HepG2 (cell line): ENCODE results near the gene CYSRT1. TPM values are rescaled to one million over a fixed set of nuclear protein-coding genes. Genes with fewer than 3 reads are reported as not detected.

Experiments used
- ARNT ChIP-seq: fragments of 450-650 bp; IDR thresholded peaks from 2 replicates; pipeline ENCODE4 v1.6.1; 2017
- CCDC6 ChIP-seq: sonication (generic); formaldehyde crosslinking; IDR thresholded peaks from 2 replicates; pipeline ENCODE4 v1.8.1; 2022; ENCODE audit warnings: mild to moderate bottlenecking, missing genetic modification reagents, moderate library complexity
- GATAD1 ChIP-seq: IDR thresholded peaks from 2 replicates; pipeline ENCODE4 v1.6.1; 2016; ENCODE audit warnings: missing genetic modification reagents, missing compliant biosample characterization
- HMGXB3 ChIP-seq: sonication (generic); formaldehyde crosslinking; IDR thresholded peaks from 2 replicates; pipeline ENCODE4 v1.4.0; 2020; ENCODE audit warnings: missing genetic modification reagents, borderline replicate concordance
- HNF1A ChIP-seq, 2 experiments: sonication (generic) in 1 of 2; formaldehyde crosslinking in 1 of 2; IDR thresholded peaks; 2 replicates each; pipeline versions ENCODE4 v1.4.0 to v1.6.1; 2016 to 2020; ENCODE audit warnings: borderline replicate concordance in 1 of 2, low read depth in 1 of 2, mild to moderate bottlenecking in 1 of 2, missing genetic modification reagents in 1 of 2
- MAF1 ChIP-seq: sonication (generic); formaldehyde crosslinking; IDR thresholded peaks from 2 replicates; pipeline ENCODE4 v1.5.0; 2020; ENCODE audit warnings: missing genetic modification reagents, borderline replicate concordance
- MXD4 ChIP-seq: IDR thresholded peaks from 2 replicates; pipeline ENCODE4 v1.6.1; 2016; ENCODE audit warnings: mild to moderate bottlenecking, missing biosample characterization, missing genetic modification reagents
- NPAS2 ChIP-seq: sonication (generic); formaldehyde crosslinking; IDR thresholded peaks from 2 replicates; pipeline ENCODE4 v1.8.0; 2022; ENCODE audit warnings: mild to moderate bottlenecking, missing genetic modification reagents, borderline replicate concordance
- SRY ChIP-seq: sonication (generic); formaldehyde crosslinking; IDR thresholded peaks from 2 replicates; pipeline ENCODE4 v1.8.0; 2022; ENCODE audit warnings: mild to moderate bottlenecking, missing genetic modification reagents
- STAG1 ChIP-seq: sonication (generic); formaldehyde crosslinking; IDR thresholded peaks from 2 replicates; pipeline ENCODE4 v1.4.0; 2020; ENCODE audit warnings: missing genetic modification reagents
- XBP1 ChIP-seq: sonication (generic); formaldehyde crosslinking; IDR thresholded peaks from 2 replicates; pipeline ENCODE4 v1.5.0; 2020; ENCODE audit warnings: missing genetic modification reagents
- ZBTB43 ChIP-seq: sonication (generic); formaldehyde crosslinking; conservative IDR thresholded peaks from 2 replicates; pipeline ENCODE4 v1.4.0; 2020; ENCODE audit warnings: missing genetic modification reagents
- ZMAT5 ChIP-seq: sonication (generic); formaldehyde crosslinking; IDR thresholded peaks from 2 replicates; pipeline ENCODE4 v1.5.0; 2020; ENCODE audit warnings: mild to moderate bottlenecking, low read depth, missing genetic modification reagents, borderline replicate concordance
- ZNF274 ChIP-seq: sonication (generic); formaldehyde crosslinking; IDR thresholded peaks from 2 replicates; pipeline ENCODE4 v1.5.1; 2020; ENCODE audit warnings: mild to moderate bottlenecking, missing genetic modification reagents
- ZNF30 ChIP-seq: sonication (generic); formaldehyde crosslinking; IDR thresholded peaks from 2 replicates; pipeline ENCODE4 v1.5.0; 2020; ENCODE audit warnings: mild to moderate bottlenecking, missing genetic modification reagents
- ZNF382 ChIP-seq: sonication (generic); formaldehyde crosslinking; IDR thresholded peaks from 2 replicates; pipeline ENCODE4 v1.5.0; 2020; ENCODE audit warnings: missing genetic modification reagents, mild to moderate bottlenecking, borderline replicate concordance
- polyA plus RNA-seq, 8 experiments: library from polyadenylated mRNA; depleted of rRNA in 3 of 8; stranded (reverse) in 7 of 8; unstranded in 1 of 8; fragments of >200 nt; fragmentation: Illumina TruSeq in 4 of 8; extraction: Trizol in 4 of 8; gene quantifications; 2 replicates each; pipeline versions ENCODE4 v1.2.1 to v1.2.3, GENCODE V29; 2011 to 2016; ENCODE audit warnings: low read depth in 4 of 8, missing spikeins in 1 of 8, mixed read lengths in 1 of 8; ENCODE audit not compliant: insufficient read depth in 1 of 8
- total RNA-seq, 5 experiments: library from RNA; depleted of rRNA; stranded (reverse); fragments of >200 nt; fragmentation: Illumina TruSeq; extraction: Trizol; gene quantifications; 2 replicates each; pipeline ENCODE4 v1.2.3, GENCODE V29; 2016; ENCODE audit warnings: low read depth in 1 of 5
- TF ChIP-seq, protein P1 (sequence below): sonication (generic); formaldehyde crosslinking; conservative IDR thresholded peaks from 2 replicates; pipeline ENCODE4 v1.5.0; 2020; ENCODE audit warnings: missing genetic modification reagents

Gene CYSRT1
- total and polyA plus RNA-seq, 2 of the 13 experiments (the other 11 are each of a cell fraction or from before 2014, with no cell fraction given), result 1.5 to 2.1 TPM

- TF ChIP-seq MXD4 (CRISPR knock-in tag) (peak; percentile 72; the same call in 1 of the 2 replicates), HMGXB3 (CRISPR knock-in tag) (no peak), SRY (CRISPR knock-in tag) (peak; percentile 53; the same call in 1 of the 2 replicates), STAG1 (CRISPR knock-in tag) (no peak), ARNT (no peak), ZNF274 (CRISPR knock-in tag) (peak; percentile 66; the same call in 1 of the 2 replicates), NPAS2 (CRISPR knock-in tag) (no peak), MAF1 (CRISPR knock-in tag) (no peak), ZBTB43 (CRISPR knock-in tag) (no peak), HNF1A (IDR thresholded peaks at IDR 0.05; ENCODE audit: low read depth) (no peak), HNF1A (CRISPR knock-in tag; IDR thresholded peaks at IDR 0.05; ENCODE audit: borderline replicate concordance) (peak; percentile 2; the same call in 1 of the 2 replicates), ZMAT5 (CRISPR knock-in tag) (no peak), ZNF382 (CRISPR knock-in tag) (no peak), ZNF30 (CRISPR knock-in tag) (no peak), GATAD1 (CRISPR knock-in tag) (peak; percentile 73), XBP1 (CRISPR knock-in tag) (no peak), CCDC6 (CRISPR knock-in tag) (no peak)
- TF ChIP-seq, protein P1, sequence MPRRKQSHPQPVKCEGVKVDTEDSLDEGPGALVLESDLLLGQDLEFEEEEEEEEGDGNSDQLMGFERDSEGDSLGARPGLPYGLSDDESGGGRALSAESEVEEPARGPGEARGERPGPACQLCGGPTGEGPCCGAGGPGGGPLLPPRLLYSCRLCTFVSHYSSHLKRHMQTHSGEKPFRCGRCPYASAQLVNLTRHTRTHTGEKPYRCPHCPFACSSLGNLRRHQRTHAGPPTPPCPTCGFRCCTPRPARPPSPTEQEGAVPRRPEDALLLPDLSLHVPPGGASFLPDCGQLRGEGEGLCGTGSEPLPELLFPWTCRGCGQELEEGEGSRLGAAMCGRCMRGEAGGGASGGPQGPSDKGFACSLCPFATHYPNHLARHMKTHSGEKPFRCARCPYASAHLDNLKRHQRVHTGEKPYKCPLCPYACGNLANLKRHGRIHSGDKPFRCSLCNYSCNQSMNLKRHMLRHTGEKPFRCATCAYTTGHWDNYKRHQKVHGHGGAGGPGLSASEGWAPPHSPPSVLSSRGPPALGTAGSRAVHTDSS, result no peak
Measured at GRCh38 chr9:137229903-137230704, 5.1 kb downstream of the CYSRT1 start (continued).
